IPS DF 4.7 (cell line): ENCODE measurements around the gene EYS.
"Not testable (repeated sequence)": the region's sequence is repeated elsewhere in the genome, so short reads cannot be mapped to it uniquely, and the experiment has no call there.

ENCODE experiments used
- DNase-seq: peaks from one replicate; pipeline ENCODE4 v3.0.0-alpha.2; 2013; ENCODE audit warnings: low spot score; ENCODE audit errors: extremely low read depth

The EYS gene

DNA sequence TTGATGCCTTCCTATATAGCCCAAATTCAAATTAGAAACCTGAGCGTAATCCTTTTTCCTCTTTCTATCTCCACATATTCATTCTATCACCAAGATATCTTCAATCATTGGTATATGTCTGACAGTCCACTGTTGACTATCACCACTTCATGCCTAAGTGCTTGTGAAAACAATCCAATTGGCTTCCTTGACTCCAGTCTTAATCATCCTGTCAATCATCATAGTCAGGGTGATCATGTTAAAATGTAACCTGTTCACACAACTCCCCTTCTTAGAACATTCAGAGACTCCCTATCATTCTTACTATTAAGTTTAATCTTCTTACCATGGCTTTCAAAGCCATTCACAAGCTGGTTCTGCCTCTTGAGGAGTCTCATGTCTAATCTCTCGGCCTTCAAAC, 1454.8 kb downstream of the EYS start:
- no peak for DNase-seq

DNA sequence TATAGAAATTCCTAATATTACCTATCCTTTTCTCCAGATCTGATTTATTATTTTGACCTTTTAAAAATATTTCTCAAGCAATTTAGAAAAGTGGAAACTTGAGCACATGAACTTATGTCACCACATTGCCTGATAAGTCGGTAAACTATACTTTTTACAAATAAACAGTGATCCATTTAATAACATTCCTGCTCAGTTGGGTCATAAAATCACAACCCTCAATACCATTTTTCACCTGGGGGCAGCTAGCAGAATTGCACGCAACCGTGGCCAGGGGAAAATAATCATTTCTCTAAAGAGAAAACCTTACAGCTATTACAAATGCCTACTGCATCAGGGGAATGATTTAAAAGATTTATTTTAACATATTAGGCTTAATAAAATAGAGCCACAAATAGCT, 1456.9 kb downstream of the EYS start:
- no peak for DNase-seq

DNA sequence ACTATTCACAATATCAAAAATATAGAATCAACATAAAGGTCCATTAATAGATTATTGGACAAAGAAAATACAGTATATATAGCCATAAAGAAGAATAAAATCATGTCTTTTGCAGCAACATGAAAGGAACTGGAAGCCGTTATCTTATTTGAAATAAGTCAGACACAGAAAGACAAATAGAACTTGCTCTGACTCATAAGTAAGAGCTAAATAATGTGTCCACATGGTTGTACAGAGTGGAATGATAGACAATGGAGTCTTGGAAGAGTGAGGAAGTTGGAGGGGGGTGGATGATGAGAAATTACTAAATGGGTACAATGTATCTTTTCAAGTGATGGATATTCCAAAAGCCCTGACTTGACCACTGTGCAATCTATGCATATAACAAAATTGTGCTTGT, 1457.9 kb downstream of the EYS start:
- no peak for DNase-seq

DNA sequence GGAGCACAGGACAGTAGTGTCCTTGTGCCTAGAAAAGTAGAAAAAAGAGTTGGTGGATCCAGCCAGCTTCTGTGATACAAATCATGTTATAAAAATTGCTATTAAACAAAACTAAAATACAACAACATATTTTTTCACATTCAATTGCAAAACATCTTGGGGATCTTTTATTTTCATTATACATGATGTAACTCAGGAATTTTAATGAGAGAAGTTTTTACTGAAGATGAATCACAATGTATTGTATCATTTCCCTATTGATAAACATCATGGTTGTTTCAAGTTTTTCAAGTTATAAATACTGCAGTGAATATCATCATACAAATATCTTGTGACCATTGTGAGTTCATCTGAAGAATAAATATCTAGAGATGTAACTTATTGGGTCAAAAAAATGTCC, 1463.4 kb downstream of the EYS start:
- DNase-seq = no peak

DNA sequence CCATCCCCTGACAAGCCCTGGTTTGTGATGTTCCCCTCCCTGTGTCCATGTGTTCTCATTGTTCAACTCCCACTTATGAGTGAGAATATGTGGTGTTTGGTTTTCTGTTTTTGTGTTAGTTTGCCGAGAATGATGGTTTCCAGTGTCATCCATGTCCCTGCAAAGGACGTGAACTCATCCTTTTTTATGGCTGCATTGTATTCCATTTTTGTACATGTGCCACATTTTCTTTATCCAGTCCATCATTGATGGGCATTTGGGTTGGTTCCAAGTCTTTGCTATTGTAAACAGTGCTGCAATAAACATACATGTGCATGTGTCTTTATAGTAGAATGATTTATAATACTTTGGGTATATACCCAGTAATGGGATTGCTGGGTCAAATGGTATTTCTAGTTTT, 1468.1 kb downstream of the EYS start:
- not testable (repeated sequence) for DNase-seq

DNA sequence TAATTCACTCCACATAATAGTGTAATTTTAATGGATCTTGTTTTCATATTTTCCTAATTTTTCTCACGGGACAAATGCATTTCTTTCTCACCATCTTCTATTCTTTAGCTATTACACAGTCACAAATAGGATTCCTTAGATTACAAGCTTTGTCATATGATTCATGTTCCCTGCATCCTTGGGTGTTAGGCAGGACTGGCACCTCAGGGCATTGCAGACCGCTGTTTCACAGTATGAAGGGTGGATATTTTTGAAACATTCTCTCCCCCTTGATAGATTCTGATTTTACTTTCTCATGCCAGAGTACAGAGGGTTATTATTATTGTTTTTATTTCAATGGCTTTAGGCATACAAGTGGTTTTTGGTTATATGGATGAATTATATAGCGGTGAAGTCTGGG, 1469.0 kb downstream of the EYS start:
- no peak for DNase-seq

DNA sequence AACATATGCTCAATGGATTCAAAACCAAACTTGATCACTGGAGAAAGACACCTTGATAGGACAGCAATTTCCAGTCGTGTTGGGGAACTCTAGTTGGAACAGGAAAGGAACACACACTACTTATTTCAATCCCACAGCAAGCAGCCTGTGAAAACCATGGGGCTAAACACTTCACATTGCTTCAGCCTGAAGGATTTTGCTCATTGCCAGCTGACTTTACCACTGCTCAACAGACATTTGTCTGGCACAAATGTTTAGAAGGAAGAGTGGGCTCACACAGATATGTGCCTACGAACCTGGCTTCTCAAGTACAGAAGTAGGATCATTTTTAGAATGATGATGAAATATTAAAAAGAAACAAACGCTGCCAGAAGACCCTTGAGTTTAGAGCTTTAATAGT, 1473.3 kb downstream of the EYS start:
- DNase-seq = no peak

DNA sequence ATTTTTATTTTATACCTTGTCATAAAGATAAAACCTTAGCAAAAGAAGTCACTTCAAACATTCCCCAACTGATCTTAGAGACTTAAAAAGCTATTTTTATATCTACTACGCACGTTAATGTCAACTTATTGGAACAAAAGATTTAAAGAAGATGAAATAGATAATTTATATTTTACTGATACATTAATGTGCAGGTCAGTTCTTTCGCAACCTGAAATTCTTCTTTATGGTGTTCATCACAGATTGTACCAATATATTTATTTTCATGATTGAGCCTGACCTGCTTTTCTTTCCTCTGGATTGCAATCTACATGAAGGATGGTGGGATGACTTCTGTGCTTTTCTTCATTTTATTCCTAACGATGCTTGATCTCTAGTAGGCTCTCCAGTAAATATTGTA, 1475.1 kb downstream of the EYS start:
- no peak for DNase-seq

DNA sequence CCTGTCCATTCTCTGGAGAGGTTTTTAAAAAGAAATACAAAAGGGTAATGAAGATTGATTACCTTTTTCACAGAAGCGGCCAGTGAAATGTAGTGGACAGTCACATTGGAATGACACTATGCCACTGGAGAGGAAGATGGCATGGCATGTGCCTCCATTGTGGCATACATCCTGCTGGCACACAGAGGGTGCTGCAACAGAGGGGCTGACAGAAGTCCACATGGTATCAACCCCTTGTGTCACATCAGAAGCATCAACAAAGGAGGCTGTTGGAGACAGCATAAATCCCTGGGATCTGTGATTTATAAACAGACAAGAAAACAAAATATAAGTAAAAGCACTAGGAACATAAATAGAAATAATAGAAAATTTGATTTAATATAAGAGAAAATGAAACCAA, 1476.5 kb downstream of the EYS start:
- no peak for DNase-seq

DNA sequence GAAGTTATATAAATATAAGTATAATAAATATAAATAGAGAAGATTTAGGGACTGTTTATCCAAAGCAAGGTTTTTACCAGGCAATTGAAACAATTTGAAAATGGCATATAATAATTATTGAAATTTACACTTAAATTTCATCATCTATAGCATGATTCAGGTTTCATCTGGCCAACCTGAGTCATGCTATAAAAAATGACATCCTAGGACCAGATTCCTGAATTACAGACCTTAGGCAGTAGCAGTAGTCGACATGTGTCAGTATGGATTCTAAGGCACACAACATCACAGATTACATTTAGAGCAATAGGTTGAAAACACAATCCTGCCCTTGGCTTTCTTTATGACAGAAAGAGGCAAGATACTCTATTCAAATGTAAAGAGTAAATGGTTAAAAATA, 1479.2 kb downstream of the EYS start:
- DNase-seq = no peak

DNA sequence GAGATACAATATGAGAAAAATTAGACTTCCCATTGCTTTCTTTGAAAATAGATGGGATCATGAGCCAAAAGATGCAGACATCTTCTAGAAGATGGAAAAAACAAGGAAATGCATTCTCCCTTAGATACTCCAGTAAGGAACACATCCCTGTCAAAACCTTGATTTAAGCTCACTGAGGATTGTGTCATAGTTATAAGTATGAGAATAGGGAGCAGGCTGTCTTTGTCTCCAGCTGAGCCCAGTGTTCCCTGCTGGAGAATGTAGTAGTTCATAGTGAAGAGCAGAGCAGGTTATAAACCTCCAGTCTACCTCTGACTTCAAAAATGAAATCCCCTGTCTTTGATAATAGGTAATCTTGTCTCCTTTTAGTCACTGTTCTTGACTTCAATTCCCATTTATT, 1481.5 kb downstream of the EYS start:
- no peak for DNase-seq

DNA sequence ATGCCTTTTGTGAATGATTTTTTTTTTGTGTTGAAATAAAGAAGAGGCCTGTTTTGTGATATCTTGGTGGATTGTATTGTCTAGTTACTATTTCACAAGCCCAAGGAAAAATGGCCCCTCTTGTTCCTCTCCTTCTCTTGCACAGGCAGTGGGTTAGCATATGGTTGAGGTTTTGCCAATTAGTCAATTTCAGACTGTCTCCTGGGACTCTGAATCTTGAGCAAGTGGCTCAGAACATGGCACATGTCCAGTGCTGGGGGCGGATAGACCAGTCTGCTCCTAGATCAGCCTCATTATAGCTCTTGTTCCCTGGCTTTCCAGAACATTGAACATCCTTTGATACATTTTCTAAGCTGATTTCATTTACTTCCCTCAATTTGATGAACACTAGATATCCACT, 1482.2 kb downstream of the EYS start:
- DNase-seq = no peak

DNA sequence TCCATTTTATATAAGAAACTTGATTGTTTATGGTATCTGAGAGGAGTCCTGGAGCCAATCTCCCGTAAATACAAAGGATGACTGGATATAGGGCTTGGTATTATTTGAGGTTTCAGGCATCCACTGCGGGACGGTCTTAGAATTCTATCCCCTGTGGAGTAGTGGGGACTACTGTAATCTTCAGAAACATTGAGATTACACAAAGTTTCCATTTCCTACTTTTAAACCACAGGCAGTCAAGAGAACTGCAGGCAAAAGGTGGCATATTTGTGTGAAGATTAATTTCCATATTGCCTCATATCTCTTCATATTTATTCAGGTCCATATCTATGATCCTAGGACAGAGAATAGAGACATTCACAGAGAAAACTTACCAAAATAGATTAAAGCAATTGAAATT, 1485.2 kb downstream of the EYS start:
- DNase-seq = no peak

DNA sequence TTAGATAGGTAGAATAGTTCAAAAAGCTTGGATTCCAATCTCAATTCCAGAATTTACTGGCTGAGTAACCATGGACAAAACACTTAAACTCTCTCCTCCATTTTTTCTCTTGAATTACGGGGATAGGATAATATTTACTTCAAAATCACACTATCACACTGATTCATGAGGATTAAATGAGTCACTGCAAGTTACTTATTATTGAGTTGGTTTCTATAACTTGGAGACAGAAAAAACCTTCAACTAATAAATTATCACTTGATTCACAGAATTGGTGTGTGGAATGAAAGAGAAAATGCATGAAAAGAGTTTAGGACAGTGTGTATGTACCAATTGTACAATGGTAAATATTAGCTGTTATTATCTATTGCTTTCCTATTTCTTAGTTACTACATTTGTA, 1486.2 kb downstream of the EYS start:
- DNase-seq = no peak

DNA sequence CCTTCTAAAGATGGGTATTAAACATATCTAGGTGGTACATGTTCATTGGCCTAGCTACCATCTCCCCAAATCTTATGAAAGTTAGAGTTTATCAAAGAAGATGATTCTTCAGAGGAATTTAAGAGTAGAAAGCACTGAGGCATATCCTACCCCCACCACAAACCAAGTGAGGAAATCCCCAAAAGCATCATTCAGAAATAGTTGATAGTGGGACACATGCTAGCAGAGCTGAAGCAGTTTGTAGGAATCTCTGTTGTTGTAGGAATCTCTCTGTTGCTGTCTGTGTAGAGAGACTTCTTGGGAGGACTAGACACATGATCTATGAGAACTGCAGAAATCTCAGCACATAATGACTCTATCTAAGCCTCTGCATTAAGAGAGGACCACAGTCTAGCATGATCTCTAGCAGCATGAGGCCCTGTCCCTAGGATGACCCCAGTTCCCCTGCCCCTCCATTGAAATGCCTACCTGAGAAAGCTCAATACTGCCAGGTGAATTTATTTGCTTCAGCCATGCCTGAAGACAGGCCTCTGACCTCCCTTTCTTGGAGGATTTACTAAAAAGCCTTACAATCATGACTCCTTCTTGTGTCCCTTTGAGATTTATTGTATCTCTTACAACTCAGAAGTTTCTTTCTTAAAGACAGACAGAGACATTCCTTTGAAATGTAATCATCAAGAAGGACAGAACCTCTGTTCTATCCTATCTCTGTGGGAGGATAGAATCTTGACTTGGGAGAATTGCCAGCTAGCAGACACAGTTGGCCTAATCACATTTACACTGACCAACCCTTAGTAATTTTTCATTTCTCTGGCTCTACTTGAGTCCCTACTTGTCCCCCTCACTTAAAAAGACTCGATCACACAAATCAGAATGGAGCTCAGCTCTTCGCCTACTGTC, 1489.1 kb downstream of the EYS start:
- no peak for DNase-seq

DNA sequence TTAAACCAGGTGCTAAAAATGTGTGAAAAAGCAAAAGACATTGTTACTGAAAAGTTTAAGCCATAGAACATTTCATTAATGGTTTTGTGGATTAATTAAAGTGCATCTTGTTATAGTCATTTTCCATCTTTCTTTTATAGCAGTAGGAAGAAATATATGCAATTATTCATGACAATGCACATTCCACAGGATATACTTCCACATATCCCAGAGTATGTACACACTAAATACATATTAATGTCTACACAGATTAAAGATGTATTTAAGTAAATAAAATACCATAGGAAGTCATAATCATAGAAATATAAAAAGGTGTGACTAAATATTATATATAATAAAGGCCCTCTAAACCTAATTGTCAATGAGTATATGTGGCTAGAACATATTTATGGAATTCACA, 1492.7 kb downstream of the EYS start:
- no peak for DNase-seq

DNA sequence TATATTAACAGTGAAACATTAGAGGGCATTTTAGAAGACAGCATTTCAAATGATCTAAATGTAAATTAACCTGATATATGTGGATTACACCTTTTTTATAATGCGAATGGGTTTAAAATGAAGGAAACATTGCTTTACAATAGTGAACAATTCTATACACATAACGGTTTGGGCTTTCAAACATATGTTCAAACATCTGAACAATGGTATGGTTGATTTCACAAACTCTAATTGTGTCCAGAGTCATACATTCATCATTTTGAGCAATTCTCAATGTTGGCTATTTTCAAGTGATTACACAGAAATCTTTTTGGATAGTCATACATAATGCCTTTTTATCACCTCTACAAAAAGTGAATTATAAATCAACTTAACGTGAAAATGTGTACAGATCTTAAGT, 1493.3 kb downstream of the EYS start:
- DNase-seq = no peak

DNA sequence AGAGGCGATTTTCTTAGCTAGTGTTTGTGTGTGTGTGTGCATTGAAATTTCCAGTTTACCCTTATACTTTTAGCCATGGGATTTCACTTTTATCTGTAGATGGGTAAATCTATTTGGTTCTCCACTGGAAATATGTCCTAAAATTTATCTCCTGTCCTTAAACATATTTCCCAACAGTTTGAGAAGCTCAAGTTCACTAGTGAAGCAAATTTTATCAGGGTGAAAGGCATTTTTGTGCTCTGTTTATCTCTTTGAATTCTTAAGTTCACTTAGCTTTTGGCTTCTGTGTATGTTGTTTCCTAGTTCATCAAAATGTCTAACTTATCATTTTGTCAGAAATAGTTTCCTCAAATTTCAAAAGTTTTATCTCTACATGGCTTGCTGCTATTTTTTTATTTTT, 1509.8 kb downstream of the EYS start:
- no peak for DNase-seq

DNA sequence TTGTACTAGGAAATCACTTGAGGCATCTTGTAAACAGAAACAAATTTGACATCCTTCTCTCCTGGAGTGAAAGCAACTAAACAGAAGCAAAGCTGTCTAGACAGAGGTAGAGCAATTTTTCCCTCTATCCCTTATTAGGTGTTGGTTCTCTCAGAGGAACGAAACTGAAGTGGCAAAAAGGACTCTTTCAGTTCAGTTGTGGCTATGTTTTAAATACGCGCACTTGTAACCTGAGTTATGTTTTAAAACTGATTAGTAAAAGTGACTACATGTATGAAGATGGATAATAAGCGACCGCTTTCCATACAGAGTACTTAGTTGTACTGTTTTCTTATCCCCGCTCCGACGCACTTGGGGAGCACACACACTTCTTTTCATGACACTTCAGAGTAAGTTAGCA, 1520.4 kb downstream of the EYS start:
- no peak for DNase-seq

DNA sequence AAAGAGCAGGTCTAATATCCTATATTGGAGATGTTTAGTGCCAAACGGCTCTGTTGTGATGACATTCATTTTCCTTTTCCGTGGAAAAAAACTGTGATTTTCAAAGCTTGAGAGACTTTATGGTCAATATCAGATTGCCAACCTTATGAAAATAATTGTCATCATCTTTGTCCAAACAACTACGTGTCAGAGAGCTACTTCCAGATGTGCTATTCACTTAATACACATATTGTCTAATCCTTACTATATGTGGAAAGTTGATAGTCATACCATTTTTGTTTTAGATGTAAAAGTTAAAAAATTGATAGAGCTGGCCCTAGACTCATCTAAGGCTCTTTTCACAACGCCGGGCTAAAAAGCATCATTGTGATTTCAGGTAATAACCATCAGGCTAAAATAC, 1521.4 kb downstream of the EYS start:
- no peak for DNase-seq

DNA sequence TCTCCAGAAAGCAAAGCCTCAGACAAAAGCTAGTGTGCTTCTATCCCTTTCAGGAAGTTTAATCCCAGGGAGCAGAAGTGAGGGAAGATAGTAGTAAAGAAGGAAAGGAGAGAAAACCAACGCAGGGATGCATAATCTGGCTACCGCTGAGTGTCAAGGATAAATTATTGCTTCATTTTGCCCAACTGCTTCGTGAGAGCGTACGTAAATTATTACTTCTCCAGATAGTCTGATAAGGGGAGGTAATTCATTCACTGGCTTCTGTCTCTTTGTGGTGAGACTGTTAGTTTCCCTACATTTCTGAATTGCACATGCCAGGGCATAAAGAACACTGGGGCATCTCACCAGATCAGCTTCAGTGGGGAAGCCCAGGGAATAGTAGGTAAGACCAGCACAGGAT, 1531.7 kb downstream of the EYS start:
- DNase-seq = no peak

DNA sequence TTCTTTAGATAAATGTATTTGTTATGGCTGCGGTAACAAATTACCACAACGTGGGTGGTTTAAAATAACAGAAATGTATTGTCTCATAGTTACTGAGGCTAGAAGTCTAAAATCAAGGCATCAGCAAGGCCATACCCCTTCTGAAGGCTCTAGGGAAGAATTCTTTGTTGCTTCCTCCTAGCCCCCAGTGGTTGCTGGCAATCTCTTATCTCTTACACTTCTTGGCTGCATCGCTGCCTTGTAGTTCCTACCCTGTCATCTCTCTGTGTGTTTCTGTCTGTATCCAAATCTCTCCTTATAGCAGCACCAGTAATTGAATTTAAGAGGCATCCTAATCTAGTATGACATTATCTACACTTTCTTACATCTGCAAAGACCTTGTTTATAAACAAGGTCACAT, 1536.7 kb downstream of the EYS start:
- no peak for DNase-seq

DNA sequence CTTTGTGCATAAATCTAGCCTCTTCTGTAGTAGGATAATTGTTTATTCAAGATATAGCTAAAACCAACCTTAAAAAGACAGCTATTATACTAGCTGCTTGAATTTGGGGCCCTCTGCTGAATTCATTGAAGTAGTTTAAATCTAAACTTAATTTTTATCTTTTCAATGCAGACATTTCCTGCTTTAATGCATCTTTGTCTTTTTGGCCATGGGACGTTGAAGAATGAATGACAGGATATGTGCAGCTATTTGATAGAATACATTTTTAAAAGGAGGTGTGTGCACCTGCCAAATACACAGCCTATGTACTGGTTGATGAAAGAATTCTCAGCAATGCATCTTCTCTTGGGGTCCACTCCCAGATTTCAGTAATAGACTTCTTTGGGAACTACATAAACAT, 1546.5 kb downstream of the EYS start:
- DNase-seq = no peak

DNA sequence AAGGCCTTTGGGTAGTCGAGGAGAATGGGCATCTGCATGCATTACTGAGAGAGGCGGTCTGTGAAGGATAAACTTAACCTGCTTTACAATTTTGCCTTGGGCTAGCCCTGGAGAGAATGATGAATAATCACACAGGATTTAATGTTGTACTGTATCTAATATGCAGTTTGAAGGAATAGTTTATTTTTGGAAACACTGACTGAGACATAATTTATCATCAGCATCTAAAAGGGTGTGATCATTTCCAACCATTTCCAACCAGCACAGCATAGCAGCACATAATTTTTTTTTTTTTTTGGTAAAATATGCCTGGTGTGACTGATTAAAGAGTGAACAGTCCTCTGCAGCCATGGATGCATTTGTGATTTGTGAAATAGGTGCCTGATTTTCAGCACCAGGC, 1552.0 kb downstream of the EYS start:
- DNase-seq = no peak
